A549 treated with RU486 at 1 μM for 4 hours (cell line): ENCODE results near the gene PDHA1. TPM values are rescaled to one million over a fixed set of nuclear protein-coding genes. Genes with fewer than 3 reads are reported as not detected.

Experiments
- total RNA-seq: library from RNA; stranded (reverse); fragments of 200-300 nt; extraction: Qiagen RNA extraction; gene quantifications from 5 replicates; pipeline ENCODE4 v1.2.3, GENCODE V29; 2022; ENCODE audit warnings: low read depth

PDHA1 gene
- 221 to 327 TPM (median 271 TPM) in 5 replicates for total RNA-seq

DNA sequence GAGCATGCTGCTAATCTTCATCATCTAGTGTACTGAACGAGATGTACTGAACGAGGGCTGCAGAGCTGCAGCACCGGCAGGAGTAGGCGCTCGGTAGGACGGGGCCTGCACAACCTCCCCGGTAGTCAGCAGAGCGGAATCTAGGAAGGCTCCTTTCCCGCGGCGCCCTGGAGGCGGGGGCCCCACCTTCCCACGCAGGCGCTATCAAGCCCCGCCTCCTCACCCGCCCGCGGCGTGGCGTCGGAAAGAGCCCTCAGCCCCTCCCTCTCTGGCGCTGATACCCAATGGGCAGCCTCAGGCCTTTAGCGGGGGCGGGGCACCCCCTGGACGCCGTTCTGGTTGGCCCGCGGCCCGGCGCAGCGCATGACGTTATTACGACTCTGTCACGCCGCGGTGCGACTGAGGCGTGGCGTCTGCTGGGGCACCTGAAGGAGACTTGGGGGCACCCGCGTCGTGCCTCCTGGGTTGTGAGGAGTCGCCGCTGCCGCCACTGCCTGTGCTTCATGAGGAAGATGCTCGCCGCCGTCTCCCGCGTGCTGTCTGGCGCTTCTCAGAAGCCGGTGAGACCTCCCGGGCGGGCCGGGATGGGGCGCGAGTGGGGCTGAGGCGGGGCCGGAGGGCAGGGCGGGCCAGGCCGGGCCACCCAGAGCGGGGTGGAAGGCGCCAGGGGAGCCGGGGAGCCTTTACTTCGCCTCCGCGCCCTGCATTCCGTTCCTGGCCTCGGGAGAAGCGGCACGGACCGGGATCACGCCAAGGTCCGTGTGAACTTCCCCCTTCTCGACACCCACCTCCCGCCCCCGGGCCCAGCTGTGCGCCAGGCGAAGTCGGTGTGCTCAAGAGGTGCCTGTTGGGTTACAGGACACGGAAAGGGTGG is at the start of gene PDHA1:
Gene PDHA1 (plus strand): TSS at position 393 of the 874 bp plus-strand sequence. CDS start 111 bp downstream, at position 504.

Other genes with a start within 250 kb of the PDHA1 start
- gene ADGRG2, start 221.5 kb upstream of the PDHA1 start, total RNA-seq: 4.6 to 7.0 TPM (median 6.4 TPM) in 5 replicates
- gene MAP3K15, start 171.6 kb downstream of the PDHA1 start, total RNA-seq: 1.4 to 2.1 TPM (median 1.7 TPM) in 5 replicates